Measurements from ENCODE around the gene ZFYVE28. TPM values are rescaled to one million over a fixed set of nuclear protein-coding genes. Genes with fewer than 3 reads are reported as not detected.

ZFYVE28 gene
- total RNA-seq, 1 donor from 2014 or later, result 3.6 TPM

DNA sequence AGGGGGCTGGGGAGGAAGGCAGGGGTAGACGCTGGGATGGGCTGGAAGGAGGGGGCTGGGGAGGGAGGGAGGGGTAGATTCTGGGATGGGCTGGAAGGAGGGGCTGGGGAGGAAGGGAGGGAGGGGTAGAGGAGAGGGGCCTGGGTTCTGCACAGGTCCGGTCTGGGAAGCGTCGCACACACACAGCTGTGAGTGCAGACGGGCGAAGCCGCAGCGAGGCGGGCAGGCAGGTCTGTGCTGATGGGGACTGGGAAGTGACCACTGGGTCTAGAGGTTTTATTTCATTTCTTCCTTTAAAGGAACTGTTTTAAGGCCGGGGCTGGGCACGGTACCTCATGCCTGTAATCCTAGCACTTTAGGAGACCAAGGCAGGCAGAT is 87.4 kb downstream of the ZFYVE28 start:
- Mint-ChIP-seq H3K9me3 (peaks cover 6% of the 10 kb centered on the region), H3K27ac (no peak overlapping the region), H3K4me1 (ENCODE audit: unreplicated experiment) (no peaks in the 10 kb centered on the region), H3K4me3 (no peak overlapping the region), H3K36me3 (no peaks in the 10 kb centered on the region), H3K27me3 (peaks cover 6% of the 10 kb centered on the region)
- DNase-seq (ENCODE audit: extremely low spot score, unreplicated experiment), result no peak
- TF ChIP-seq, protein P1, sequence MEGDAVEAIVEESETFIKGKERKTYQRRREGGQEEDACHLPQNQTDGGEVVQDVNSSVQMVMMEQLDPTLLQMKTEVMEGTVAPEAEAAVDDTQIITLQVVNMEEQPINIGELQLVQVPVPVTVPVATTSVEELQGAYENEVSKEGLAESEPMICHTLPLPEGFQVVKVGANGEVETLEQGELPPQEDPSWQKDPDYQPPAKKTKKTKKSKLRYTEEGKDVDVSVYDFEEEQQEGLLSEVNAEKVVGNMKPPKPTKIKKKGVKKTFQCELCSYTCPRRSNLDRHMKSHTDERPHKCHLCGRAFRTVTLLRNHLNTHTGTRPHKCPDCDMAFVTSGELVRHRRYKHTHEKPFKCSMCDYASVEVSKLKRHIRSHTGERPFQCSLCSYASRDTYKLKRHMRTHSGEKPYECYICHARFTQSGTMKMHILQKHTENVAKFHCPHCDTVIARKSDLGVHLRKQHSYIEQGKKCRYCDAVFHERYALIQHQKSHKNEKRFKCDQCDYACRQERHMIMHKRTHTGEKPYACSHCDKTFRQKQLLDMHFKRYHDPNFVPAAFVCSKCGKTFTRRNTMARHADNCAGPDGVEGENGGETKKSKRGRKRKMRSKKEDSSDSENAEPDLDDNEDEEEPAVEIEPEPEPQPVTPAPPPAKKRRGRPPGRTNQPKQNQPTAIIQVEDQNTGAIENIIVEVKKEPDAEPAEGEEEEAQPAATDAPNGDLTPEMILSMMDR (conservative IDR thresholded peaks at IDR 0.05), result no peak

DNA sequence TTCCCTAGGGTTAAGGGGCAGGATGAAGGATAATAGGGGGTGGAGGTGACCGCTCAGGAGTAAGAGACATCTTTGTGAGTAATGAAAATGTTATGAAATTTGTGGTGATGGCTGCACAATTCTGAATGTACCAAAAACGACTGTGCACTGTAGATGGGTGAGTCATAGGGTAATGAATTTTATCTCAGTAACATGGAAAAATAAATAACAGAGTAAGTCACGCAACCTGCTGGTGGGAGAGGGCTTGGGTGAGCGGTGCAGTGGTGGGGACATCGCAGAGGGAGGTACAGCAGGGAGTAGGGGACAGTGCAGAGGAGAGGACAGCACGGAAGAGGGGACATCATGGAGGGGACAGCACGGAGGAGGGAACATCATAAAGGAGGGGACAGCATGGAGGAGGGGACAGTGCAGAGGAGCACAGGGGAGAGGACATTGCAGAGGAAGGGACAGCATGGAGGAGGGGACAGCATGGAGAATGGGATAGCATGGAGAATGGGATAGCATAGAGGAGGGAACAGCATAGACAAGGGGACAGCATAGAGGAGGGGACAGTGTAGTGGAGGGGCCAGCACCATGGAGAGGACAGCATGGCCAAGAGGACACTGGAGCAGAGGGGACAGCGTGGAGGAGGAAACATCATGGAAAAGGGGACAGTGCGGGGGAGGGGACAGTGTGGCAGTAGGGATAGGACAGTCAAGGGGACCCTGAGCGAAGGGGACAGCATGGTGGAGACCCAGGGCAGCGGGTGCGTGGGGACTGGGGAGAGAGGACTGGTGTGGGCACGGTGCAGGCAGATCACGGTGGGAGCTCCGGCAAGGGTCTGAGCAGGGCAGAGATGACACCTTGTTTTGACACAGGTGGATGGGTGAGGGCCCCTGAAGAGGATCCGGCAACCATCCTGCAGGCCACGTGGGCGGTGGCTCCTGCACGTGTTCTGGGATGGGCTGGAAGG is 88.1 kb downstream of the ZFYVE28 start:
- TF ChIP-seq, protein P1 (conservative IDR thresholded peaks at IDR 0.05), result no peak

DNA sequence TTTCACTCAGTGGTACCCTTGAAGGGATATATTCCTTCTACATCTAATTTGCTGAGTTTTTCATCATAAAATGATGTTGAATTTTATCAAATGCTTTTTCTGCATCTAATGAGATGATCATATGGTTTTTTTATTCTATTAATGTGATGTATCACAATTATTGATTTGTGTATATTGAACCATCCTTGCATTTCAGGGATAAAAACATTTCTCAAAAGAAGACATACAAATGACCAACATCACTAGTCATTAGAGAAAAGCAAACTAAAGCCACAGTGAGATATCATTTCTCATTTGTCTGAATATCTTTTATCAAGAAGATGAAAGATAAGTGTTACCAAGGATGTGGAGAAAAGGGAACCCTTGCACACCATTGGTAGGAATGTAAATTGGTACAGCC is 90.9 kb downstream of the ZFYVE28 start:
- Mint-ChIP-seq H3K4me3 (no peak overlapping the region), H3K4me1 (ENCODE audit: unreplicated experiment) (no peaks in the 10 kb centered on the region), H3K27ac (no peak overlapping the region), H3K36me3 (no peaks in the 10 kb centered on the region), H3K27me3 (peaks cover 9% of the 10 kb centered on the region), H3K9me3 (peaks cover 6% of the 10 kb centered on the region)
- TF ChIP-seq, protein P1 (conservative IDR thresholded peaks at IDR 0.05), result no peak
- no peak for DNase-seq (ENCODE audit: extremely low spot score, unreplicated experiment)

More for the DNA sequence above, 88.1 kb downstream of the ZFYVE28 start:
- Mint-ChIP-seq H3K9me3 (peaks cover 6% of the 10 kb centered on the region), H3K27ac (peak overlapping the region; percentile 36), H3K27me3 (peaks cover 9% of the 10 kb centered on the region), H3K4me3 (no peak overlapping the region), H3K4me1 (ENCODE audit: unreplicated experiment) (no peaks in the 10 kb centered on the region), H3K36me3 (no peaks in the 10 kb centered on the region)
- DNase-seq (ENCODE audit: extremely low spot score, unreplicated experiment), result no peak

DNA sequence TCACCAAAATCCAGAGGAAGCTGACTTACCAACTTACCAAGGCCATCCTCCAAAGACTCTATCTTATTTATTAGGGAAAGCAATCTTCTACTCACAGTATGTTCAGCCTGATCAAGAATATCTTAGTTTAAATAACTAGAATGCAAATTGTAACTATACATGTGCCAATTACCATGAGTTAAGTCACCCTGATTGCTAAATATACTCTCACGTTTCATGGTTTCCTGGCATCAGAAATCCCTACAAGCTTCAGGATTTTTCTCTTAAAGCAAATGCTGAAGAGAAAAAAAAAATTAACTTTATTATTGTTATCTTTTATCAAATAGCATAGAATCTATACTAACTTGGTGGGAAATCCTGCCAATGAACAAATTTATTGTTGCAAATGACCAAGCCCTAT is 93.6 kb downstream of the ZFYVE28 start:
- TF ChIP-seq, protein P1 (conservative IDR thresholded peaks at IDR 0.05), result no peak
- no peaks in the 10 kb centered on the region for H3K4me1 Mint-ChIP-seq (ENCODE audit: unreplicated experiment)
- H3K36me3 Mint-ChIP-seq, result no peaks in the 10 kb centered on the region
- H3K27me3 Mint-ChIP-seq, result peaks cover 3% of the 10 kb centered on the region
- no peak overlapping the region for H3K4me3 Mint-ChIP-seq
- H3K27ac Mint-ChIP-seq, result no peak overlapping the region
- DNase-seq (ENCODE audit: extremely low spot score, unreplicated experiment), result no peak
- H3K9me3 Mint-ChIP-seq, result peaks cover 6% of the 10 kb centered on the region

DNA sequence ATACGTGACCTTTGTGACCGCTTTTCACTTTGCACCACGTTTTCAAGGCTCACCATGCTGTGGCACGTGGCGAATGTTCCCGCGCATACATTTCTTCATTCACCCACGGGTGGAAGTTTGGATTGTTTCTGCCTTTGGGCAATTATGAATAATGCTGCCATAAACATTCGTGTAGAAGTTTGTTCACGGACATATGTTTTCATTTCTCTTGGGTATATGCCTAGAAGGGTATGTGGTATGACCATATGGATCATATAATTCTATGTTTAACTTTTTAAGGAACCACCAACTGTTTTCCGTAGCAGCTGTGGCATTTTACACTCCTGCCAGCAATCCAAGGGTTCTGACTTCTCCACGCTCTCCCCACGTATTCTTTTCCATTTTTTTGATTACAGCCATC is 95.6 kb downstream of the ZFYVE28 start:
- Mint-ChIP-seq H3K36me3 (no peaks in the 10 kb centered on the region), H3K4me3 (no peak overlapping the region), H3K27ac (no peak overlapping the region), H3K9me3 (no peaks in the 10 kb centered on the region), H3K4me1 (ENCODE audit: unreplicated experiment) (no peaks in the 10 kb centered on the region), H3K27me3 (peaks cover 3% of the 10 kb centered on the region)
- DNase-seq (ENCODE audit: extremely low spot score, unreplicated experiment), result no peak
- TF ChIP-seq, protein P1 (conservative IDR thresholded peaks at IDR 0.05), result no peak
